HUES6 (cell line): ENCODE results near the gene NUAK1.
A peak's percentile ranks its signal among the peaks of the same experiment; 100 is the strongest.

Source experiments
- H3K27ac ChIP-seq: 2 replicates; pipeline ENCODE4 v1.7.0; 2013; ENCODE audit warnings: low read depth, mild to moderate bottlenecking, low read length, inconsistent platforms
- H3K27me3 ChIP-seq: 2 replicates; pipeline ENCODE4 v1.6.1; 2013; ENCODE audit warnings: low read length; ENCODE audit not compliant: control insufficient read depth, insufficient read depth
- H3K36me3 ChIP-seq: 2 replicates; pipeline ENCODE4 v1.6.1; 2013; ENCODE audit warnings: low read length; ENCODE audit not compliant: control insufficient read depth, insufficient read depth
- H3K4me1 ChIP-seq: 2 replicates; pipeline ENCODE4 v1.6.1; 2013; ENCODE audit warnings: low read length; ENCODE audit not compliant: control insufficient read depth, insufficient read depth
- H3K4me3 ChIP-seq: 2 replicates; pipeline ENCODE4 v1.5.1; 2013; ENCODE audit warnings: low read depth, low read length
- H3K9ac ChIP-seq: one replicate; pipeline ENCODE4 v1.6.1; 2013; ENCODE audit warnings: mild to moderate bottlenecking, low read length
- H3K9me3 ChIP-seq: 2 replicates; pipeline ENCODE4 v1.6.1; 2013; ENCODE audit warnings: low read depth, low read length; ENCODE audit not compliant: control insufficient read depth, insufficient read depth

Gene NUAK1

GRCh38 chr12:106137530-106138356 is 1.0 kb downstream of the NUAK1 start:
- Histone ChIP-seq H3K9me3 (no peaks in the 10 kb centered on the region), H3K4me3 (peak overlapping the region; percentile 86), H3K9ac (peak overlapping the region; percentile 99), H3K27ac (peak overlapping the region; percentile 99; the same call in 1 of the 2 replicates), H3K36me3 (no peaks in the 10 kb centered on the region; the same call in 1 of the 2 replicates), H3K27me3 (peaks cover 6% of the 10 kb centered on the region; the same call in 1 of the 2 replicates), H3K4me1 (peaks cover 61% of the 10 kb centered on the region)

- Histone ChIP-seq H3K36me3 (no peaks in the 10 kb centered on the region; the same call in 1 of the 2 replicates), H3K4me1 (peaks cover 64% of the 10 kb centered on the region), H3K9me3 (no peaks in the 10 kb centered on the region), H3K27ac (peak overlapping the region; percentile 63), H3K9ac (peak overlapping the region; percentile 80), H3K4me3 (peak overlapping the region; percentile 86), H3K27me3 (peaks cover 6% of the 10 kb centered on the region; the same call in 1 of the 2 replicates)
These were observed 2.5 kb downstream of the NUAK1 start for GRCh38 chr12:106136263-106136662.

GRCh38 chr12:106135781-106136180 is 3.0 kb downstream of the NUAK1 start:
- Histone ChIP-seq H3K9ac (peak overlapping the region; percentile 43), H3K4me1 (peaks cover 64% of the 10 kb centered on the region), H3K27ac (peak overlapping the region; percentile 63), H3K36me3 (no peaks in the 10 kb centered on the region; the same call in 1 of the 2 replicates), H3K4me3 (peak overlapping the region; percentile 37; the same call in 1 of the 2 replicates), H3K27me3 (peaks cover 6% of the 10 kb centered on the region; the same call in 1 of the 2 replicates), H3K9me3 (no peaks in the 10 kb centered on the region)

- peaks cover 6% of the 10 kb centered on the region; the same call in 1 of the 2 replicates for H3K27me3 ChIP-seq
- H3K36me3 ChIP-seq: no peaks in the 10 kb centered on the region; the same call in 1 of the 2 replicates
- H3K9ac ChIP-seq: peak overlapping the region; percentile 7
- H3K27ac ChIP-seq: no peak overlapping the region
- peak overlapping the region; percentile 37; the same call in 1 of the 2 replicates for H3K4me3 ChIP-seq
- peaks cover 65% of the 10 kb centered on the region for H3K4me1 ChIP-seq
- no peaks in the 10 kb centered on the region for H3K9me3 ChIP-seq
These were observed 3.7 kb downstream of the NUAK1 start for GRCh38 chr12:106135075-106135474.

- Histone ChIP-seq H3K4me3 (no peak overlapping the region), H3K9ac (peak overlapping the region; percentile 8), H3K4me1 (peaks cover 69% of the 10 kb centered on the region), H3K9me3 (no peaks in the 10 kb centered on the region), H3K36me3 (no peaks in the 10 kb centered on the region; the same call in 1 of the 2 replicates), H3K27ac (no peak overlapping the region), H3K27me3 (peaks cover 6% of the 10 kb centered on the region; the same call in 1 of the 2 replicates)
These were observed 4.3 kb downstream of the NUAK1 start for GRCh38 chr12:106134294-106134949.

GRCh38 chr12:106133136-106134087 is 5.3 kb downstream of the NUAK1 start:
- Histone ChIP-seq H3K9me3 (no peaks in the 10 kb centered on the region), H3K27ac (peak overlapping the region; percentile 79), H3K4me1 (peaks cover 79% of the 10 kb centered on the region), H3K27me3 (peaks cover 6% of the 10 kb centered on the region; the same call in 1 of the 2 replicates), H3K4me3 (peak overlapping the region; percentile 20; the same call in 1 of the 2 replicates), H3K36me3 (no peaks in the 10 kb centered on the region; the same call in 1 of the 2 replicates), H3K9ac (peak overlapping the region; percentile 66)

- Histone ChIP-seq H3K27me3 (peaks cover 2% of the 10 kb centered on the region; the same call in 1 of the 2 replicates), H3K9me3 (no peaks in the 10 kb centered on the region), H3K36me3 (no peaks in the 10 kb centered on the region; the same call in 1 of the 2 replicates), H3K4me3 (peak overlapping the region; percentile 20; the same call in 1 of the 2 replicates), H3K9ac (peak overlapping the region; percentile 66), H3K4me1 (peaks cover 89% of the 10 kb centered on the region), H3K27ac (peak overlapping the region; percentile 79)
These were observed 6.3 kb downstream of the NUAK1 start for GRCh38 chr12:106132175-106133135.

GRCh38 chr12:106131676-106132075 is 7.1 kb downstream of the NUAK1 start:
- no peaks in the 10 kb centered on the region for H3K27me3 ChIP-seq
- H3K36me3 ChIP-seq: no peaks in the 10 kb centered on the region; the same call in 1 of the 2 replicates
- peak overlapping the region; percentile 20; the same call in 1 of the 2 replicates for H3K4me3 ChIP-seq
- peak overlapping the region; percentile 79 for H3K27ac ChIP-seq
- no peaks in the 10 kb centered on the region for H3K9me3 ChIP-seq
- peaks cover 92% of the 10 kb centered on the region for H3K4me1 ChIP-seq
- H3K9ac ChIP-seq: peak overlapping the region; percentile 66

- H3K4me1 ChIP-seq: peaks cover 93% of the 10 kb centered on the region
- H3K4me3 ChIP-seq: no peak overlapping the region
- H3K9ac ChIP-seq: no peak overlapping the region
- no peak overlapping the region for H3K27ac ChIP-seq
- H3K36me3 ChIP-seq: no peaks in the 10 kb centered on the region; the same call in 1 of the 2 replicates
- H3K9me3 ChIP-seq: no peaks in the 10 kb centered on the region
- no peaks in the 10 kb centered on the region for H3K27me3 ChIP-seq
These were observed 8.2 kb downstream of the NUAK1 start for GRCh38 chr12:106130474-106131113.
